Upper lobe of right lung (tissue), 1 donor: ENCODE measurements around the gene POLR2B. TPM values are rescaled to one million over a fixed set of nuclear protein-coding genes. Genes with fewer than 3 reads are reported as not detected.
"Not testable (repeated sequence)": the region's sequence is repeated elsewhere in the genome, so short reads cannot be mapped to it uniquely, and the experiment has no call there.

Experiments
- ATAC-seq: fragments of 200-7000 bp; cut with Tn5 transposase; one replicate; pipeline ENCODE4 v1.9.1; 2020; ENCODE audit warnings: mild to moderate bottlenecking, moderate library complexity
- DNase-seq: peaks from one replicate; pipeline ENCODE4 v3.0.0-alpha.2; 2020
- H3K27ac ChIP-seq: fragments of 200-600 bp; one replicate; pipeline ENCODE4 v1.8.0; 2022
- H3K27me3 ChIP-seq: fragments of 200-600 bp; one replicate; pipeline ENCODE4 v1.8.0; 2022; ENCODE audit warnings: mild to moderate bottlenecking
- H3K36me3 ChIP-seq: fragments of 200-600 bp; one replicate; pipeline ENCODE4 v1.8.0; 2022
- H3K4me1 ChIP-seq: fragments of 200-600 bp; one replicate; pipeline ENCODE4 v1.8.0; 2022
- H3K4me3 ChIP-seq: fragments of 200-600 bp; one replicate; pipeline ENCODE4 v1.8.0; 2022; ENCODE audit warnings: mild to moderate bottlenecking
- H3K9me3 ChIP-seq: fragments of 200-600 bp; one replicate; pipeline ENCODE4 v1.8.0; 2022
- intact Hi-C: fragments of 100-400 bp; cut with DNase I; formaldehyde crosslinking; loops from one replicate; pipeline ENCODE4 v1.11.0; 2022
- total RNA-seq: library from RNA; stranded (reverse); fragmentation: NEBNext Ultra II Directional; extraction: Animal tissue kit (Norgen Biotek cat#: 25700); gene quantifications from one replicate; pipeline ENCODE4 v1.2.1, GENCODE V29; 2021
- TF ChIP-seq, protein P1 (sequence below): fragments of 200-600 bp; IDR thresholded peaks from one replicate; pipeline ENCODE4 v1.8.0; 2022; ENCODE audit warnings: antibody characterized with exemption
- donor health status: DM: no; HTN: yes; CAD: no; lungs with severe emphysema.

POLR2B gene
- total RNA-seq, 1 donor from 2014 or later, result 65.8 TPM

DNA sequence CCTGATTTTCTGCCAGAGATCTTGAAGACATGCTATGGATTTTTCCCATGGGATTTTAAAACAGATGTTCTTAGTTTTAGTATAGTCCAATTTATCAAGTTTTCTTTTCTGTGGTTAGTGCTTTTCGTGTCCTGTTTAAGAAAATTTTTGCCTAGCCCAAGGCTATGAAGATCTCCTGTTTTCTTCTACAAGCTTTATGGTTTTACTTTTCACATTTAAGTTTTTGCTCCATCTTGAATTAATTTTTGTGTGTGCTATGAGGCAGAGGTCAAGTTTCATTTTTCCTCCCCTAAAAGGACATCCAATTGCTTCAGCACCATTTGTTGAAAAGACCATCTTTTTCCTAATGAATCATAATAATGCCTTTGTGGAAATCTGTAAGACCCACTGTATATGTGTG, 65.6 kb downstream of the POLR2B start:
- Histone ChIP-seq H3K4me1 (peaks cover 26% of the 10 kb centered on the region), H3K27ac (peak overlapping the region; percentile 65), H3K27me3 (no peaks in the 10 kb centered on the region), H3K4me3 (no peak overlapping the region), H3K9me3 (no peaks in the 10 kb centered on the region), H3K36me3 (peaks cover 7% of the 10 kb centered on the region)
- ATAC-seq (no peak), DNase-seq (no peak)
- TF ChIP-seq, protein P1, sequence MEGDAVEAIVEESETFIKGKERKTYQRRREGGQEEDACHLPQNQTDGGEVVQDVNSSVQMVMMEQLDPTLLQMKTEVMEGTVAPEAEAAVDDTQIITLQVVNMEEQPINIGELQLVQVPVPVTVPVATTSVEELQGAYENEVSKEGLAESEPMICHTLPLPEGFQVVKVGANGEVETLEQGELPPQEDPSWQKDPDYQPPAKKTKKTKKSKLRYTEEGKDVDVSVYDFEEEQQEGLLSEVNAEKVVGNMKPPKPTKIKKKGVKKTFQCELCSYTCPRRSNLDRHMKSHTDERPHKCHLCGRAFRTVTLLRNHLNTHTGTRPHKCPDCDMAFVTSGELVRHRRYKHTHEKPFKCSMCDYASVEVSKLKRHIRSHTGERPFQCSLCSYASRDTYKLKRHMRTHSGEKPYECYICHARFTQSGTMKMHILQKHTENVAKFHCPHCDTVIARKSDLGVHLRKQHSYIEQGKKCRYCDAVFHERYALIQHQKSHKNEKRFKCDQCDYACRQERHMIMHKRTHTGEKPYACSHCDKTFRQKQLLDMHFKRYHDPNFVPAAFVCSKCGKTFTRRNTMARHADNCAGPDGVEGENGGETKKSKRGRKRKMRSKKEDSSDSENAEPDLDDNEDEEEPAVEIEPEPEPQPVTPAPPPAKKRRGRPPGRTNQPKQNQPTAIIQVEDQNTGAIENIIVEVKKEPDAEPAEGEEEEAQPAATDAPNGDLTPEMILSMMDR, result no peak
- intact Hi-C loops, result no loop called here

DNA sequence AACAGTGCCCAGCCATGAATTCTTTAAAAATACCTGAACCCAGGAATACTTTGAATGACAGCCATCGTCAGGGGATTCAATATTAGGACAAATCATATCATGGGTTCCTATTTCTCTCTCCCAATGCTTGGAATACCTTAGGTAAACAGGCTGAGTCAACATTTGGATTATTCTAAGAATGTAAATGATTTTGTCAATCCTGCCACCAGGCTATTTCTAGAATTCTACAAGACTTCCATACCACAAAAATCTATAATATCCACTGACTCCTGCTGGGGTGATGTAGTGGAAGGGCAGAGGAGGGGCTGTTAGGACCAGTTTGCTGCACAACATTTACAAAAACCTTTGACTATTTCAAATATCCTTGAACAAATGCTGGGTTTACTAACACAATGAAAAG, 66.3 kb downstream of the POLR2B start:
- intact Hi-C loops, result no loop called here
- Histone ChIP-seq H3K27ac (no peak overlapping the region), H3K4me1 (peaks cover 26% of the 10 kb centered on the region), H3K36me3 (peaks cover 7% of the 10 kb centered on the region), H3K27me3 (no peaks in the 10 kb centered on the region), H3K4me3 (no peak overlapping the region), H3K9me3 (no peaks in the 10 kb centered on the region)
- DNase-seq (no peak), ATAC-seq (no peak)
- TF ChIP-seq, protein P1, result no peak

DNA sequence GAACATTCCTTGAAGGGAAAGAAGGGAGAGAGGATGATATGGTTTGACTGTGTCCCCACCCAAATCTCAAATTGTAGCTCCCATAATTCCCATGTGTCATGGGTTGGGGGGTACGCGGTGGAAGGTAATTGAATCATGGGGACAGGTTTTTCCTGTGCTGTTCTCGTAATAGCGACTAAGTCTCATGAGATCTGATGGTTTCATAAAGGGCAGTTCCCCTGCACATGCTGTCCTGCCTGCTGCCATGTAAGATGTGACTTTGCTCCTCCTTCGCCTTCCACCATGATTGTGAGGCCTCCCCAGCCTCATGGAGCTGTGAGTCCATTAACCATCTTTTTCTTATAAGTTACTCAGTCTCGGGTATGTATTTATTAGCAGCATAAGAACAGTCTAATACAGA, 68.3 kb downstream of the POLR2B start:
- peaks cover 30% of the 10 kb centered on the region for H3K4me1 ChIP-seq
- H3K27me3 ChIP-seq, DNase-seq, H3K4me3 ChIP-seq, intact Hi-C loops, H3K27ac ChIP-seq, H3K36me3 ChIP-seq, H3K9me3 ChIP-seq, ATAC-seq: not testable (repeated sequence)

DNA sequence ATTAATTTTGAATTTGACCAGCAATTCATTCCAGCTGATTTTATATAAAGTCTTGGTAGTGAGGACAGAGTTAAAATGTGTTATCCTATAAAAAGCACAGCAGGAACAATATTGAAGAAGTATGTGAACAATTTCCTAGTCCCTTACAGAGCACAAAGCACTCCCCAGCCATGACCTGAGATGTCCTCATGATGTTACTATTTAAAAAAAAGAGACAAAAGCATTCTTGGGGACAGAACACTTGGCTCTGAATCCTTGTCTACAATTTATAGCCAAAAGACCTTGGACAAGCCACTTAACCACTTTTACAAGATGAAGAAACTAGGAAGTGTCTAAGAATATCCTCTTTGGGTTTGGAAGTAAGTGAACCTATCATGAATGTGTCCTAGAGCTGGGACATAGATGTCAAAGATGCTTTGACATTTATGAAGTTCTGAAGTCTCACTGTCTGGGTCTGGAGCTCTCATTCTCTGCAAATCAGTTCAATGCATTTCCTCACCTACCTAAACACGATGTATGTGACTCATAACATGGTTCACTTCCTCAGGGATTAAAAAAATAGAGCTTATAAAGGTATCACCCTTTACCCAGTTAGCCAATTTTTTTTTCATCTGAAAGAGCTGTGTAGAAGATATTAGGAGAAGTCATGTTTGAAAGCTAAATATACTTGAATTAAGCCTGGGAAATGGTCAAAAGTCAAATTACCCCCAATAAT, 70.1 kb downstream of the POLR2B start:
- intact Hi-C loops, result no loop called here
- H3K9me3 ChIP-seq, result no peaks in the 10 kb centered on the region
- peaks cover 25% of the 10 kb centered on the region for H3K4me1 ChIP-seq
- ATAC-seq, result no peak
- no peaks in the 10 kb centered on the region for H3K36me3 ChIP-seq
- no peaks in the 10 kb centered on the region for H3K27me3 ChIP-seq
- H3K27ac ChIP-seq, result no peak overlapping the region
- TF ChIP-seq, protein P1, result no peak
- no peak overlapping the region for H3K4me3 ChIP-seq
- DNase-seq, result no peak

DNA sequence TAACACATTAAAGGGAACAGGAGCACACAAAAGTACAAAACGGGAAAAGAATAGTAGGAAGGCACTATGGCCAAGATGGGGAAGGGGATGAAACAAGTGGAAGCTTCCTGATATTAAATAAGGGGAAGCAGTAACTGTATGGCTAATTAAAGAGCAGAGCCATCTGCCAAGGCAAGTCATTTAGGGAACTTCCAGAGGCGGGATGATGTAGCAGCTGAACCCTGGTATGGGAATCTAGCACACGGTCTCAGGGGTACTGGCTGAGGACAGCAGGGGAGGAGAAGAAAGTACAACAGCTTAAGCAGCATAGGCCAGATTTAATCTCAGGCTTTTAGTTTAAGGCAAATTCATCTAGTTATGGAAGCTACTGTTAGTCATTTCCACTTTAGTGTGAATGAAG, 72.4 kb downstream of the POLR2B start:
- intact Hi-C loops, result no loop called here
- no peaks in the 10 kb centered on the region for H3K9me3 ChIP-seq
- ATAC-seq, result peak; percentile 70
- H3K4me3 ChIP-seq, result no peak overlapping the region
- peaks cover 8% of the 10 kb centered on the region for H3K4me1 ChIP-seq
- H3K27me3 ChIP-seq, result no peaks in the 10 kb centered on the region
- H3K36me3 ChIP-seq, result no peaks in the 10 kb centered on the region
- no peak overlapping the region for H3K27ac ChIP-seq
- DNase-seq, result no peak
- TF ChIP-seq, protein P1, result no peak

DNA sequence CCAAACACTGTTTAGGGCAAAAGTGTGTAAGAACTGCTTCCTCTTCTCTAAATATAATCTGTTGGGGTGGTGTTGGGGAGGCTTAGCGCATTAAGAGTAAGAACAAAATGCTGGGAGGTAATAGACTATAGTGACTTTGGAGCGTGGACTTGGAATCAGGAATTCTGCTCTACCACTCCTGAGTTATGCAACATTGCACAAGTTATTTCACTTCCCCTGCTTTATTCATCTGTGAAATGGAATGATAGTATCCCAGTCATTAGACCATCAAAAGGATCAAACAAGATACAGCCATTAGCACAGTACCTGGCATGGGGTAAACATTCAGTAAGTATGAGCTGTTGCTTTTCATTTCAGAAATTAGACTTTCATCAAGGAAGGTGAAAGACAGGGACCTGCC, 72.8 kb downstream of the POLR2B start:
- Histone ChIP-seq H3K27ac (no peak overlapping the region), H3K9me3 (no peaks in the 10 kb centered on the region), H3K4me3 (no peak overlapping the region), H3K4me1 (peaks cover 8% of the 10 kb centered on the region), H3K36me3 (no peaks in the 10 kb centered on the region), H3K27me3 (no peaks in the 10 kb centered on the region)
- intact Hi-C loops, result no loop called here
- no peak for ATAC-seq
- no peak for DNase-seq
- TF ChIP-seq, protein P1, result no peak
